ENCODE results near the gene ZNF845.

DNA sequence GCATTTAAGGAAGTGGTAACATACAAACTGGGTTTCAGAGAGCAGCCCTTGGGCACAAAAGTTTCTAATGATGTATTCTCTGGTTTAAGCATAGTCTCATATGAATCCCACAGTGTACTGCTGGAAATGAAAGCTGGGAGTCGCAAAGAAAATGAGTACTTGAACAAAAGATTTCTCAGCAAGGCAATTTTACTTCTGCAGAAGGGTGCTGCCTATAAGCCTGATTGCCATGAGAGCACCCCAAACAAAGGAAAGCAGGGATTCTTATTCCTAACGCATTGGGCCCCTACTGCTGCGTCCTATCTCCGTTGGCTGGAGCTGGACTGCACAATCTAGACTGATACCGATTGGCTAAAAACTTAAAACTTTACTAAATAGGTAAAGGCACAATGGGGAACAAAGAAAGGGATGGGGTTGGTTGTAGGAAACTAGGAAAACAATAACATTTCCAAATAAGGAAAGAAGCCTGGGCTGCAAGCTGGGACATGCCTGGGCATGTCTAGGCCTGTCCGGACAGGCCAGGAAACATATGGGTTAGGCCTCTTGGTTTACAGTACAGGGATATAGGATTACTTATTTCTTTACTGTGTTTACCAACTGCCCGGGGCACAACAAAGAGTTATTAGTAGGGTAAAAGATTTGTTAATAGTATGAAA lies 38.6 kb upstream of the ZNF845 start:
- TF ChIP-seq, protein P1, sequence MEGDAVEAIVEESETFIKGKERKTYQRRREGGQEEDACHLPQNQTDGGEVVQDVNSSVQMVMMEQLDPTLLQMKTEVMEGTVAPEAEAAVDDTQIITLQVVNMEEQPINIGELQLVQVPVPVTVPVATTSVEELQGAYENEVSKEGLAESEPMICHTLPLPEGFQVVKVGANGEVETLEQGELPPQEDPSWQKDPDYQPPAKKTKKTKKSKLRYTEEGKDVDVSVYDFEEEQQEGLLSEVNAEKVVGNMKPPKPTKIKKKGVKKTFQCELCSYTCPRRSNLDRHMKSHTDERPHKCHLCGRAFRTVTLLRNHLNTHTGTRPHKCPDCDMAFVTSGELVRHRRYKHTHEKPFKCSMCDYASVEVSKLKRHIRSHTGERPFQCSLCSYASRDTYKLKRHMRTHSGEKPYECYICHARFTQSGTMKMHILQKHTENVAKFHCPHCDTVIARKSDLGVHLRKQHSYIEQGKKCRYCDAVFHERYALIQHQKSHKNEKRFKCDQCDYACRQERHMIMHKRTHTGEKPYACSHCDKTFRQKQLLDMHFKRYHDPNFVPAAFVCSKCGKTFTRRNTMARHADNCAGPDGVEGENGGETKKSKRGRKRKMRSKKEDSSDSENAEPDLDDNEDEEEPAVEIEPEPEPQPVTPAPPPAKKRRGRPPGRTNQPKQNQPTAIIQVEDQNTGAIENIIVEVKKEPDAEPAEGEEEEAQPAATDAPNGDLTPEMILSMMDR (IDR thresholded peaks at IDR 0.05), result no peak
- TF ChIP-seq POLR2A (IDR thresholded peaks at IDR 0.05), result no peak

Measured in adrenal gland (tissue), 5 donors.